H9 (cell line): ENCODE data around the gene CCDC192. TPM values are rescaled to one million over a fixed set of nuclear protein-coding genes. Genes with fewer than 3 reads are reported as not detected.

Source experiments
- DNase-seq: peaks from one replicate; pipeline ENCODE4 v3.0.0-alpha.2; 2017
- H2AFZ ChIP-seq: one replicate; pipeline ENCODE4 v1.6.1; 2013; ENCODE audit warnings: mild to moderate bottlenecking, low read length, control low read depth, moderate library complexity
- H2AK5ac ChIP-seq: 2 replicates; pipeline ENCODE4 v1.6.1; 2013; ENCODE audit warnings: low read length, control low read depth, mixed read lengths; ENCODE audit not compliant: insufficient read length
- H2BK120ac ChIP-seq: one replicate; pipeline ENCODE4 v1.6.1; 2013; ENCODE audit warnings: low read depth, mild to moderate bottlenecking, low read length, control low read depth, inconsistent platforms; ENCODE audit not compliant: poor library complexity, severe bottlenecking
- H2BK12ac ChIP-seq: 2 replicates; pipeline ENCODE4 v1.6.1; 2013; ENCODE audit warnings: low read length, control low read depth, mixed read lengths, low read depth; ENCODE audit not compliant: insufficient read length
- H2BK15ac ChIP-seq: 2 replicates; pipeline ENCODE4 v1.6.1; 2013; ENCODE audit warnings: low read depth, low read length, control low read depth
- H2BK20ac ChIP-seq: one replicate; pipeline ENCODE4 v1.6.1; 2013; ENCODE audit warnings: low read depth, mild to moderate bottlenecking, low read length, control low read depth, inconsistent platforms; ENCODE audit not compliant: poor library complexity, severe bottlenecking
- H2BK5ac ChIP-seq: 2 replicates; pipeline ENCODE4 v1.6.1; 2013; ENCODE audit warnings: low read length, control low read depth, mixed read lengths; ENCODE audit not compliant: insufficient read length
- H3K14ac ChIP-seq: 2 replicates; pipeline ENCODE4 v1.6.1; 2013; ENCODE audit warnings: low read length, control low read depth; ENCODE audit not compliant: insufficient read depth
- H3K18ac ChIP-seq: 2 replicates; pipeline ENCODE4 v1.6.1; 2013; ENCODE audit warnings: low read depth, mild to moderate bottlenecking, mixed read lengths, low read length, control low read depth; ENCODE audit not compliant: insufficient read length
- H3K23ac ChIP-seq: 2 replicates; pipeline ENCODE4 v1.6.1; 2013; ENCODE audit warnings: low read length, control low read depth, mixed read lengths, low read depth; ENCODE audit not compliant: insufficient read length
- H3K23me2 ChIP-seq: 2 replicates; pipeline ENCODE4 v1.6.1; 2013; ENCODE audit warnings: low read depth, mild to moderate bottlenecking, mixed read lengths, low read length, control low read depth; ENCODE audit not compliant: insufficient read length, poor library complexity, severe bottlenecking
- H3K27ac ChIP-seq: 2 replicates; pipeline ENCODE4 v1.5.1; 2013; ENCODE audit warnings: low read length, control low read depth, mixed read lengths, low read depth; ENCODE audit not compliant: insufficient read length
- H3K27me3 ChIP-seq: 2 replicates; pipeline ENCODE4 v1.6.1; 2013; ENCODE audit warnings: low read length, control low read depth, inconsistent platforms; ENCODE audit not compliant: insufficient read depth
- H3K4ac ChIP-seq: 2 replicates; pipeline ENCODE4 v1.6.1; 2013; ENCODE audit warnings: low read depth, mild to moderate bottlenecking, control low read depth, inconsistent platforms, low read length, moderate library complexity
- H3K4me1 ChIP-seq: 2 replicates; pipeline ENCODE4 v1.6.1; 2013; ENCODE audit warnings: low read length, control low read depth, inconsistent platforms; ENCODE audit not compliant: insufficient read depth
- H3K4me2 ChIP-seq: 2 replicates; pipeline ENCODE4 v1.6.1; 2013; ENCODE audit warnings: low read length, control low read depth, mixed read lengths; ENCODE audit not compliant: insufficient read length, insufficient read depth
- H3K56ac ChIP-seq: 2 replicates; pipeline ENCODE4 v1.6.1; 2013; ENCODE audit warnings: low read depth, mild to moderate bottlenecking, mixed read lengths, low read length, control low read depth; ENCODE audit not compliant: insufficient read length
- H3K79me1 ChIP-seq: 2 replicates; pipeline ENCODE4 v1.6.1; 2013; ENCODE audit warnings: low read depth, mild to moderate bottlenecking, moderate library complexity, low read length, control low read depth, inconsistent platforms; ENCODE audit not compliant: insufficient read depth, poor library complexity, severe bottlenecking
- H3K79me2 ChIP-seq: 2 replicates; pipeline ENCODE4 v1.6.1; 2013; ENCODE audit warnings: low read length, control low read depth, inconsistent platforms; ENCODE audit not compliant: insufficient read depth
- H3K9ac ChIP-seq: 2 replicates; pipeline ENCODE4 v1.6.1; 2013; ENCODE audit warnings: low read length, control low read depth, mixed read lengths; ENCODE audit not compliant: insufficient read length; ENCODE audit errors: extremely low read depth
- H3K9me3 ChIP-seq: one replicate; pipeline ENCODE4 v1.6.1; 2013; ENCODE audit warnings: low read depth, low read length, inconsistent platforms; ENCODE audit not compliant: control insufficient read depth
- H3T11ph ChIP-seq: one replicate; pipeline ENCODE4 v1.6.1; 2013; ENCODE audit warnings: mild to moderate bottlenecking, low read length, control low read depth, inconsistent platforms
- H4K20me1 ChIP-seq: one replicate; pipeline ENCODE4 v1.6.1; 2013; ENCODE audit not compliant: control insufficient read depth, insufficient read length, insufficient read depth
- H4K5ac ChIP-seq: 2 replicates; pipeline ENCODE4 v1.6.1; 2013; ENCODE audit warnings: low read depth, mild to moderate bottlenecking, mixed read lengths, low read length, control low read depth; ENCODE audit not compliant: insufficient read length
- H4K8ac ChIP-seq: replicated peaks from 2 replicates; pipeline ENCODE4 v1.6.1; 2013; ENCODE audit warnings: low read length, control low read depth, mixed read lengths, low read depth; ENCODE audit not compliant: insufficient read length
- H4K91ac ChIP-seq: 2 replicates; pipeline ENCODE4 v1.6.1; 2013; ENCODE audit warnings: low read depth, mild to moderate bottlenecking, moderate library complexity, mixed read lengths, low read length, control low read depth; ENCODE audit not compliant: insufficient read length
- H3K27ac Mint-ChIP-seq, 3 experiments: 2 replicates in 2 of 3; 3 replicates in 1 of 3; pipeline ENCODE4 v1.8.0; 2020 to 2021; ENCODE audit warnings: mixed read lengths in 3 of 3, mild to moderate bottlenecking in 1 of 3, moderate library complexity in 1 of 3
- H3K27me3 Mint-ChIP-seq: 2 replicates; pipeline ENCODE4 v1.8.0; 2021; ENCODE audit warnings: low read depth, mild to moderate bottlenecking, moderate library complexity, mixed read lengths
- H3K36me3 Mint-ChIP-seq, 3 experiments: 2 replicates in 2 of 3; 3 replicates in 1 of 3; pipeline ENCODE4 v1.8.0; 2020 to 2021; ENCODE audit warnings: low read depth in 3 of 3, mixed read lengths in 3 of 3; ENCODE audit not compliant: insufficient read depth in 1 of 3
- H3K4me1 Mint-ChIP-seq, 2 experiments: 2 replicates each; pipeline ENCODE4 v1.8.0; 2020; ENCODE audit warnings: mixed read lengths in 2 of 2
- H3K4me3 Mint-ChIP-seq, 2 experiments: 2 replicates in 1 of 2; 3 replicates in 1 of 2; pipeline ENCODE4 v1.8.0; 2020 to 2021; ENCODE audit warnings: mild to moderate bottlenecking in 2 of 2, mixed read lengths in 2 of 2, moderate library complexity in 1 of 2
- H3K9me3 Mint-ChIP-seq, 2 experiments: 2 replicates in 1 of 2; 3 replicates in 1 of 2; pipeline ENCODE4 v1.8.0; 2020; ENCODE audit warnings: mild to moderate bottlenecking in 2 of 2, mixed read lengths in 2 of 2, moderate library complexity in 1 of 2
- total RNA-seq: library from RNA; stranded (reverse); gene quantifications from 2 replicates; pipeline ENCODE4 v1.2.1, GENCODE V29; 2021
- TF ChIP-seq, protein P1 (sequence below): fragments of 200-600 bp; sonication (generic); conservative IDR thresholded peaks from 3 replicates; pipeline ENCODE4 v1.8.0; 2021; ENCODE audit warnings: antibody characterized with exemption, mild to moderate bottlenecking

CCDC192 gene
- total RNA-seq, 1 experiment from 2014 or later = not detected

DNA sequence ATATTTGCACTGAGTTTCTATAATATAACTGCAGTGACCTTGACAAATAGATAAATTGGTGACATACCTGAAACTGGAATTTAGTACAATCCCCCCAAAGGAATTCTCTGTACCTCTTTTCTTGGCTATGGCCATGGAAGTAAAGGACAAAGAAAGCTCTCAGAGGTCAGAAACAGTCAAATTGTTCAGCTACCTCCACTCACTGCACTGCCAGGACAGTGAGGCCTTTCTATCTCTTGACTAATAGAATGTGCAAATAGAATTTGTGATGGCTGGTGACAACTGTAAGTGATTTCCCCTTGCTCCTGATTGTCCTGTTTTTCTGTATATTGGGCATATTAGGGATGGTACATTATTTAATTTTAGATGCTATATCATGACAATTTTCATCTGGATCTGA lies 67.1 kb downstream of the CCDC192 start:
- Histone ChIP-seq H2BK15ac (no peak overlapping the region), H2BK120ac (no peak overlapping the region), H3K4ac (no peak overlapping the region), H2BK12ac (no peak overlapping the region), H4K8ac (no peak overlapping the region), H3K79me2 (no peaks in the 10 kb centered on the region), H2BK20ac (no peak overlapping the region), H4K91ac (no peak overlapping the region), H2AK5ac (no peak overlapping the region), H3K9me3 (no peaks in the 10 kb centered on the region), H2AFZ (no peak overlapping the region), H2BK5ac (no peak overlapping the region), H3T11ph (no peak overlapping the region), H3K14ac (no peak overlapping the region), H4K20me1 (no peaks in the 10 kb centered on the region), H3K18ac (no peak overlapping the region), H3K4me1 (no peaks in the 10 kb centered on the region), H3K23me2 (no peaks in the 10 kb centered on the region), H4K5ac (no peak overlapping the region), H3K23ac (no peak overlapping the region), H3K4me2 (no peak overlapping the region), H3K27ac (no peak overlapping the region), H3K79me1 (no peaks in the 10 kb centered on the region), H3K27me3 (no peaks in the 10 kb centered on the region), H3K56ac (no peak overlapping the region), H3K9ac (no peak overlapping the region)
- H3K4me1 Mint-ChIP-seq = peaks cover 7 to 9% of the 10 kb centered on the region in 2 experiments
- H3K4me3 Mint-ChIP-seq = no peak overlapping the region
- H3K27me3 Mint-ChIP-seq = no peaks in the 10 kb centered on the region
- TF ChIP-seq, protein P1, sequence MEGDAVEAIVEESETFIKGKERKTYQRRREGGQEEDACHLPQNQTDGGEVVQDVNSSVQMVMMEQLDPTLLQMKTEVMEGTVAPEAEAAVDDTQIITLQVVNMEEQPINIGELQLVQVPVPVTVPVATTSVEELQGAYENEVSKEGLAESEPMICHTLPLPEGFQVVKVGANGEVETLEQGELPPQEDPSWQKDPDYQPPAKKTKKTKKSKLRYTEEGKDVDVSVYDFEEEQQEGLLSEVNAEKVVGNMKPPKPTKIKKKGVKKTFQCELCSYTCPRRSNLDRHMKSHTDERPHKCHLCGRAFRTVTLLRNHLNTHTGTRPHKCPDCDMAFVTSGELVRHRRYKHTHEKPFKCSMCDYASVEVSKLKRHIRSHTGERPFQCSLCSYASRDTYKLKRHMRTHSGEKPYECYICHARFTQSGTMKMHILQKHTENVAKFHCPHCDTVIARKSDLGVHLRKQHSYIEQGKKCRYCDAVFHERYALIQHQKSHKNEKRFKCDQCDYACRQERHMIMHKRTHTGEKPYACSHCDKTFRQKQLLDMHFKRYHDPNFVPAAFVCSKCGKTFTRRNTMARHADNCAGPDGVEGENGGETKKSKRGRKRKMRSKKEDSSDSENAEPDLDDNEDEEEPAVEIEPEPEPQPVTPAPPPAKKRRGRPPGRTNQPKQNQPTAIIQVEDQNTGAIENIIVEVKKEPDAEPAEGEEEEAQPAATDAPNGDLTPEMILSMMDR = no peak
- no peak for DNase-seq
- no peaks in the 10 kb centered on the region; a peak in 1 of 5 replicates for H3K9me3 Mint-ChIP-seq
- no peak overlapping the region for H3K27ac Mint-ChIP-seq
- no peaks in the 10 kb centered on the region; a peak in 1 of 7 replicates for H3K36me3 Mint-ChIP-seq
